Adrenal gland (tissue), 12 donors: ENCODE results near the gene TNIK. TPM values are rescaled to one million over a fixed set of nuclear protein-coding genes. Genes with fewer than 3 reads are reported as not detected.

Experiments used
- DNase-seq, 7 donors: peaks; one replicate each; pipeline ENCODE4 v3.0.0-alpha.2; 2019 to 2020
- H3K27ac ChIP-seq, 5 donors: fragments of 200-600 bp; sonication (generic) in 4 of 5; 1 replicate in 3 of 5; 2 replicates in 2 of 5; pipeline versions ENCODE4 v1.5.1 to v1.8.0; 2016 to 2020; ENCODE audit warnings: mild to moderate bottlenecking in 1 of 5
- H3K27me3 ChIP-seq: fragments of 200-600 bp; 2 replicates; pipeline ENCODE4 v1.8.0; 2021
- H3K36me3 ChIP-seq, 2 donors: fragments of 200-600 bp; replicated peaks in 1 of 2; 1 replicate in 1 of 2; 2 replicates in 1 of 2; pipeline versions ENCODE4 v1.5.1 to v1.8.0; 2018 to 2022
- H3K4me1 ChIP-seq, 2 donors: fragments of 200-600 bp; replicated peaks in 1 of 2; 1 replicate in 1 of 2; 2 replicates in 1 of 2; pipeline versions ENCODE4 v1.5.1 to v1.8.0; 2018 to 2021
- H3K4me3 ChIP-seq, 4 donors: fragments of 200-600 bp; sonication (generic) in 3 of 4; one replicate each; pipeline ENCODE4 v1.5.1; 2016 to 2018
- H3K9me3 ChIP-seq, 3 donors: fragments of 200-600 bp; sonication (generic) in 1 of 3; replicated peaks in 1 of 3; 1 replicate in 2 of 3; 2 replicates in 1 of 3; pipeline versions ENCODE4 v1.5.1 to v1.8.0; 2016 to 2021
- POLR2A ChIP-seq, 2 donors: fragments of 450-650 bp; IDR thresholded peaks; one replicate each; pipeline ENCODE4 v1.6.1; 2017; ENCODE audit warnings: antibody characterized with exemption in 2 of 2, mild to moderate bottlenecking in 2 of 2, moderate library complexity in 1 of 2
- WGBS, 4 donors: extraction: QIAGEN DNeasy Blood & Tissue Kit in 2 of 4; methylation state at CpG; one replicate each; pipeline versions ENCODE4 v1.1.5 to v1.1.7; 2013 to 2017; 5-methylcytosine and 5-hydroxymethylcytosine counted together
- intact Hi-C, 2 donors: fragments of 100-400 bp; cut with DNase I; formaldehyde crosslinking; loops; one replicate each; pipeline versions ENCODE4 v1.14.1 to v1.15.0; 2022 to 2023
- polyA plus RNA-seq, 3 donors: library from polyadenylated mRNA; stranded (reverse); fragments of 200-250 nt in 2 of 3; fragments of 350-450 nt in 1 of 3; fragmentation: Illumina TruSeq in 1 of 3; extraction: RNeasy Lipid Tissue Mini Kit (QIAGEN cat#74804) in 1 of 3; gene quantifications; one replicate each; pipeline ENCODE4 v1.2.3, GENCODE V29; 2013 to 2014
- total RNA-seq, 9 donors: library from RNA; depleted of rRNA in 4 of 9; stranded (reverse); fragments of >200 nt in 4 of 9; fragments of 120-200 nt in 1 of 9; fragmentation: NEBNext Ultra II Directional in 1 of 9; extraction: Animal tissue kit (Norgen Biotek cat#: 25700) in 1 of 9; gene quantifications; one replicate each; pipeline versions ENCODE4 v1.1.0 to v1.2.4, GENCODE V29; 2013 to 2023
- TF ChIP-seq, protein P1 (sequence below), 6 experiments: fragments of 450-650 bp in 4 of 6; fragments of 200-600 bp in 2 of 6; sonication (generic) in 1 of 6; IDR thresholded peaks; 1 replicate in 5 of 6; 2 replicates in 1 of 6; pipeline versions ENCODE4 v1.5.1 to v1.8.0; 2016 to 2021; ENCODE audit warnings: antibody characterized with exemption in 6 of 6, mild to moderate bottlenecking in 2 of 6, moderate library complexity in 1 of 6
- donor health status: healthy with polysubstance abuse.
- donor health status: Bipolar disorder and iron deficiency.
- donor health status: DM: yes; HTN: yes; CAD: no.
- donor health status: DM: no; HTN: no; CAD: no.
- donor health status: DM: no; HTN: no; CAD: no.
- donor health status: DM: yes; HTN: yes; CAD: no.

TNIK gene
- total and polyA plus RNA-seq, 12 donors, result 4.9 to 33.1 (median 10.7) TPM

- no peak for DNase-seq
- TF ChIP-seq, protein P1, sequence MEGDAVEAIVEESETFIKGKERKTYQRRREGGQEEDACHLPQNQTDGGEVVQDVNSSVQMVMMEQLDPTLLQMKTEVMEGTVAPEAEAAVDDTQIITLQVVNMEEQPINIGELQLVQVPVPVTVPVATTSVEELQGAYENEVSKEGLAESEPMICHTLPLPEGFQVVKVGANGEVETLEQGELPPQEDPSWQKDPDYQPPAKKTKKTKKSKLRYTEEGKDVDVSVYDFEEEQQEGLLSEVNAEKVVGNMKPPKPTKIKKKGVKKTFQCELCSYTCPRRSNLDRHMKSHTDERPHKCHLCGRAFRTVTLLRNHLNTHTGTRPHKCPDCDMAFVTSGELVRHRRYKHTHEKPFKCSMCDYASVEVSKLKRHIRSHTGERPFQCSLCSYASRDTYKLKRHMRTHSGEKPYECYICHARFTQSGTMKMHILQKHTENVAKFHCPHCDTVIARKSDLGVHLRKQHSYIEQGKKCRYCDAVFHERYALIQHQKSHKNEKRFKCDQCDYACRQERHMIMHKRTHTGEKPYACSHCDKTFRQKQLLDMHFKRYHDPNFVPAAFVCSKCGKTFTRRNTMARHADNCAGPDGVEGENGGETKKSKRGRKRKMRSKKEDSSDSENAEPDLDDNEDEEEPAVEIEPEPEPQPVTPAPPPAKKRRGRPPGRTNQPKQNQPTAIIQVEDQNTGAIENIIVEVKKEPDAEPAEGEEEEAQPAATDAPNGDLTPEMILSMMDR (IDR thresholded peaks at IDR 0.05), result no peak
- no peak for TF ChIP-seq POLR2A (IDR thresholded peaks at IDR 0.05)
- intact Hi-C loops, result no loop called here
- Histone ChIP-seq H3K9me3 (no peaks in the 10 kb centered on the region), H3K27ac (no peak overlapping the region), H3K4me1 (peaks cover 6 to 17% of the 10 kb centered on the region in 2 donors), H3K36me3 (no peaks in the 10 kb centered on the region), H3K4me3 (no peak overlapping the region), H3K27me3 (no peaks in the 10 kb centered on the region)
- WGBS, 4 donors, result 83 to 94% (median 93%) methylated on average over 4 of the region's 4 CpGs
Observed at GRCh38 chr3:171353423-171353822, 106.8 kb downstream of the TNIK start.

- no peaks in the 10 kb centered on the region for H3K36me3 ChIP-seq
- H3K4me1 ChIP-seq, result peaks cover 6 to 25% of the 10 kb centered on the region in 2 donors
- H3K4me3 ChIP-seq, result no peak overlapping the region
- H3K27ac ChIP-seq, result no peak overlapping the region
- TF ChIP-seq, protein P1 (IDR thresholded peaks at IDR 0.05), result no peak
- intact Hi-C loops, result no loop called here
- no peak for DNase-seq
- no peaks in the 10 kb centered on the region for H3K9me3 ChIP-seq
- no peaks in the 10 kb centered on the region for H3K27me3 ChIP-seq
- WGBS, 4 donors, result 92 to 98% (median 94%) methylated on average over 2 of the region's 2 CpGs
Observed at GRCh38 chr3:171352387-171352935, 107.7 kb downstream of the TNIK start.

DNA sequence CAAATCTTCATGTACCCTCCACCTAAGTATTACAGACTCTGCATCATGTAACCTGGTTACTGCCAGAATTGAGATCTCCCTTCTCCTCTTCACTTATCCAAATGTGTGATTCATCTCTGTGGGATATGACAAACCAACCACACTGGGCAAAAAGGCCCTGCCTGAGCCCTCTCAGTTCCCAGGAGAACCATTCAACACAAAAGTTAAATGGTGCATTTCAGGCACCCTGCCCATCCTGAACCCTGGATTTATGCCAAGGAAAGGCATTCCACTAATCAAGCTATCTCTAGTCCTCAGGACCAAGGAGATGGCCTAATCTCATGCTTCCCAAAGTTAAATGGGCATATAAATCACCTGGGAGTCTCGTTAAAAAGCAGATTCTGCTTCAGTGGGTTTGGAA lies 108.5 kb downstream of the TNIK start:
- intact Hi-C loops, result no loop called here
- peaks cover 6 to 28% of the 10 kb centered on the region in 2 donors for H3K4me1 ChIP-seq
- no peaks in the 10 kb centered on the region for H3K27me3 ChIP-seq
- DNase-seq, result peak in 1 of 7 donors; percentile 26
- WGBS, 4 donors, result 63 to 88% (median 81%) methylated on average over 1 of the region's 1 CpG
- no peaks in the 10 kb centered on the region for H3K9me3 ChIP-seq
- H3K36me3 ChIP-seq, result no peaks in the 10 kb centered on the region
- TF ChIP-seq, protein P1 (IDR thresholded peaks at IDR 0.05), result no peak
- H3K4me3 ChIP-seq, result no peak overlapping the region
- H3K27ac ChIP-seq, result no peak overlapping the region

DNA sequence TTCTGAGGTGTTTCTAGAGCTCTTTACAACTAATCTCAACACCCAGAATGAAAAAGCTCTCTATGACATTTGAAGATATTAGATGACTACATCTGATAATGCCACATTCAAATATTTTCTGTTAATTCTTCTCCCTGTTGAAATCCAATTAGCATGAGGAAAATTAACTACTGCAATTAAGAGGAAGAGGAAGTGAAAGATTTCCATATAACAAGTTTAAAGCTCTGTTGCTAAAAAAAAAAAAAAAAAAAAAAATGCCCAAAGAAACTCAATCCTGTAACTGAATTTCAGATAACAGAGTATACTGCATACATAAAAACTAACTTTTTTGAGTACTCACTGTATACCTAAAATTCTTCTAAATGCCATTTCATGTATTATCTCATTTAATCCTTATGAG lies 109.8 kb downstream of the TNIK start:
- H3K4me1 ChIP-seq, result peaks cover 6 to 28% of the 10 kb centered on the region in 2 donors
- no peak overlapping the region for H3K4me3 ChIP-seq
- no peak for TF ChIP-seq POLR2A (IDR thresholded peaks at IDR 0.05)
- TF ChIP-seq, protein P1 (IDR thresholded peaks at IDR 0.05), result no peak
- H3K27ac ChIP-seq, result no peak overlapping the region
- no peaks in the 10 kb centered on the region for H3K27me3 ChIP-seq
- H3K36me3 ChIP-seq, result no peaks in the 10 kb centered on the region
- intact Hi-C loops, result no loop called here
- DNase-seq, result no peak
- no peaks in the 10 kb centered on the region for H3K9me3 ChIP-seq
